CD14-positive monocyte (primary cell): ENCODE results near the gene TRAPPC12. TPM values are rescaled to one million over a fixed set of nuclear protein-coding genes. Genes with fewer than 3 reads are reported as not detected.

Source experiments
- DNase-seq, 3 donors: peaks; one replicate each; pipeline ENCODE4 v3.0.0-alpha.2; 2011 to 2022
- H2AFZ ChIP-seq: 2 replicates; pipeline ENCODE4 v1.6.0; 2012; ENCODE audit warnings: mild to moderate bottlenecking, low read depth, low read length, inconsistent platforms; ENCODE audit not compliant: insufficient read depth, poor library complexity, severe bottlenecking
- H3K27ac ChIP-seq, 2 donors: 1 replicate in 1 of 2; 2 replicates in 1 of 2; pipeline ENCODE4 v1.5.1; 2012 to 2013; ENCODE audit warnings: low read length in 2 of 2, control low read depth in 1 of 2, inconsistent platforms in 1 of 2, low read depth in 1 of 2, mild to moderate bottlenecking in 1 of 2
- H3K27me3 ChIP-seq, 2 donors: one replicate each; pipeline versions ENCODE4 v1.6.0 to v1.6.1; 2011 to 2013; ENCODE audit warnings: low read length in 2 of 2; ENCODE audit not compliant: control insufficient read depth in 2 of 2, insufficient read depth in 2 of 2
- H3K36me3 ChIP-seq, 2 donors: replicated peaks in 1 of 2; 1 replicate in 1 of 2; 2 replicates in 1 of 2; pipeline versions ENCODE4 v1.5.1 to v1.6.1; 2012 to 2013; ENCODE audit warnings: low read length in 2 of 2, control low read depth in 1 of 2, inconsistent platforms in 1 of 2, mild to moderate bottlenecking in 1 of 2; ENCODE audit not compliant: insufficient read depth in 2 of 2, control insufficient read depth in 1 of 2
- H3K4me1 ChIP-seq, 2 donors: 1 replicate in 1 of 2; 2 replicates in 1 of 2; pipeline versions ENCODE4 v1.5.1 to v1.6.1; 2012 to 2013; ENCODE audit warnings: low read length in 2 of 2, control low read depth in 1 of 2, inconsistent platforms in 1 of 2, mild to moderate bottlenecking in 1 of 2, moderate library complexity in 1 of 2; ENCODE audit not compliant: insufficient read depth in 2 of 2, control insufficient read depth in 1 of 2
- H3K4me2 ChIP-seq: replicated peaks from 2 replicates; pipeline ENCODE3; 2012; ENCODE audit warnings: low read length, moderate library complexity, mild to moderate bottlenecking; ENCODE audit not compliant: poor library complexity, severe bottlenecking; ENCODE audit errors: extremely low read depth
- H3K4me3 ChIP-seq, 3 experiments: fragments of 200-600 bp in 1 of 3; sonication (generic) in 1 of 3; replicated peaks in 1 of 3; 1 replicate in 2 of 3; 2 replicates in 1 of 3; pipeline ENCODE4 v1.5.1; 2011 to 2013; ENCODE audit warnings: low read length in 3 of 3, mild to moderate bottlenecking in 3 of 3, control low read depth in 2 of 3, low read depth in 2 of 3, inconsistent platforms in 1 of 3, moderate library complexity in 1 of 3
- H3K79me2 ChIP-seq: 2 replicates; pipeline ENCODE4 v1.6.0; 2012; ENCODE audit warnings: mild to moderate bottlenecking, control low read depth, inconsistent platforms, low read length, moderate library complexity; ENCODE audit not compliant: insufficient read depth
- H3K9ac ChIP-seq: 2 replicates; pipeline ENCODE4 v1.6.0; 2017; ENCODE audit warnings: low read length, mild to moderate bottlenecking; ENCODE audit not compliant: insufficient read depth, poor library complexity, severe bottlenecking
- H3K9me3 ChIP-seq, 2 donors: replicated peaks in 1 of 2; 1 replicate in 1 of 2; 2 replicates in 1 of 2; pipeline versions ENCODE4 v1.5.1 to v1.6.1; 2012 to 2013; ENCODE audit warnings: low read length in 2 of 2, control low read depth in 1 of 2; ENCODE audit not compliant: control insufficient read depth in 1 of 2, insufficient read depth in 1 of 2
- H4K20me1 ChIP-seq: 2 replicates; pipeline ENCODE4 v1.6.0; 2012; ENCODE audit warnings: mild to moderate bottlenecking, low read length, control low read depth, moderate library complexity; ENCODE audit not compliant: insufficient read depth
- H3K27ac Mint-ChIP-seq, 7 donors: one replicate each; pipeline ENCODE4 v1.8.0; 2020; ENCODE audit warnings: mild to moderate bottlenecking in 7 of 7, mixed read lengths in 7 of 7, moderate library complexity in 6 of 7, inconsistent platforms in 2 of 7
- H3K27me3 Mint-ChIP-seq, 3 donors: one replicate each; pipeline ENCODE4 v1.8.0; 2021 to 2022; ENCODE audit warnings: low read depth in 3 of 3, mild to moderate bottlenecking in 3 of 3, mixed read lengths in 3 of 3, moderate library complexity in 3 of 3, inconsistent platforms in 1 of 3
- H3K36me3 Mint-ChIP-seq, 2 donors: one replicate each; pipeline ENCODE4 v1.8.0; 2020; ENCODE audit warnings: mixed read lengths in 2 of 2, inconsistent platforms in 1 of 2, mild to moderate bottlenecking in 1 of 2
- H3K4me1 Mint-ChIP-seq: one replicate; pipeline ENCODE4 v1.8.0; 2020; ENCODE audit warnings: mild to moderate bottlenecking, mixed read lengths
- H3K4me3 Mint-ChIP-seq, 2 donors: one replicate each; pipeline ENCODE4 v1.8.0; 2020; ENCODE audit warnings: mild to moderate bottlenecking in 2 of 2, mixed read lengths in 2 of 2, moderate library complexity in 1 of 2
- H3K9me3 Mint-ChIP-seq, 7 donors: one replicate each; pipeline ENCODE4 v1.8.0; 2020 to 2022; ENCODE audit warnings: mixed read lengths in 7 of 7, mild to moderate bottlenecking in 6 of 7, moderate library complexity in 6 of 7, inconsistent platforms in 2 of 7
- WGBS: methylation state at CpG from one replicate; pipeline ENCODE4 v1.1.5; 2013; ENCODE audit warnings: missing lambda C conversion rate; ENCODE audit not compliant: insufficient coverage; 5-methylcytosine and 5-hydroxymethylcytosine counted together
- intact Hi-C, 2 donors: fragments of 100-400 bp; cut with micrococcal nuclease; formaldehyde crosslinking; loops; one replicate each; pipeline versions ENCODE4 v1.15.0 to v1.15.1; 2023
- polyA plus RNA-seq, 3 donors: library from polyadenylated mRNA; depleted of rRNA in 1 of 3; unstranded in 2 of 3; stranded (reverse) in 1 of 3; fragments of 300-500 nt in 2 of 3; fragments of >200 nt in 1 of 3; fragmentation: Illumina TruSeq in 2 of 3; gene quantifications; 1 replicate in 2 of 3; 2 replicates in 1 of 3; pipeline ENCODE4 v1.2.3, GENCODE V29; 2012 to 2021
- TF ChIP-seq, protein P1 (sequence below): fragments of 200-600 bp; IDR thresholded peaks from one replicate; pipeline ENCODE4 v1.8.0; 2022; ENCODE audit warnings: antibody characterized with exemption, mild to moderate bottlenecking

The TRAPPC12 gene
- polyA plus RNA-seq, 3 donors = 26.6 to 72.1 (median 44.7) TPM

DNA sequence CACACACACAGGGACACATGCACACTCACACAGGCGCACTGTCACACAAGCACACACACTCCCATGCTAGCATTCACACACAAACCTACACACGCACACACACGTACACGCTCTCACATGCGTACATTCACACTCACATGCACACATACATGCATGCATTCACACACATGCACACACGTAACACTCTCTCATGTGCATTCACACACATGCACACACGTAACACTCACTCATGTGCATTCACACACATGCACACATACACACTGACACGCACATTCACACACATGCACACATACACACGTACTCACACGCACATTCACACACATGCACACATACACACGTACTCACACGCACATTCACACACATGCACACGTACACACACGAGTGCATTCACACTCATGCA is 123.6 kb downstream of the TRAPPC12 start:
- Histone ChIP-seq H3K27ac (no peak overlapping the region), H3K27me3 (no peaks in the 10 kb centered on the region), H2AFZ (no peak overlapping the region), H4K20me1 (peaks cover 4% of the 10 kb centered on the region), H3K4me2 (no peak overlapping the region), H3K9ac (no peak overlapping the region), H3K4me1 (no peaks in the 10 kb centered on the region), H3K4me3 (no peak overlapping the region), H3K9me3 (no peaks in the 10 kb centered on the region), H3K79me2 (peaks cover 6% of the 10 kb centered on the region), H3K36me3 (peaks cover 53 to 96% of the 10 kb centered on the region in 2 donors)
- peaks cover 82 to 97% of the 10 kb centered on the region in 2 donors for H3K36me3 Mint-ChIP-seq
- peaks cover 0 to 2% (median 0%) of the 10 kb centered on the region in 3 donors for H3K27me3 Mint-ChIP-seq
- TF ChIP-seq, protein P1, sequence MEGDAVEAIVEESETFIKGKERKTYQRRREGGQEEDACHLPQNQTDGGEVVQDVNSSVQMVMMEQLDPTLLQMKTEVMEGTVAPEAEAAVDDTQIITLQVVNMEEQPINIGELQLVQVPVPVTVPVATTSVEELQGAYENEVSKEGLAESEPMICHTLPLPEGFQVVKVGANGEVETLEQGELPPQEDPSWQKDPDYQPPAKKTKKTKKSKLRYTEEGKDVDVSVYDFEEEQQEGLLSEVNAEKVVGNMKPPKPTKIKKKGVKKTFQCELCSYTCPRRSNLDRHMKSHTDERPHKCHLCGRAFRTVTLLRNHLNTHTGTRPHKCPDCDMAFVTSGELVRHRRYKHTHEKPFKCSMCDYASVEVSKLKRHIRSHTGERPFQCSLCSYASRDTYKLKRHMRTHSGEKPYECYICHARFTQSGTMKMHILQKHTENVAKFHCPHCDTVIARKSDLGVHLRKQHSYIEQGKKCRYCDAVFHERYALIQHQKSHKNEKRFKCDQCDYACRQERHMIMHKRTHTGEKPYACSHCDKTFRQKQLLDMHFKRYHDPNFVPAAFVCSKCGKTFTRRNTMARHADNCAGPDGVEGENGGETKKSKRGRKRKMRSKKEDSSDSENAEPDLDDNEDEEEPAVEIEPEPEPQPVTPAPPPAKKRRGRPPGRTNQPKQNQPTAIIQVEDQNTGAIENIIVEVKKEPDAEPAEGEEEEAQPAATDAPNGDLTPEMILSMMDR = no peak
- peak overlapping the region in 1 of 7 donors; percentile 55 for H3K27ac Mint-ChIP-seq
- peaks cover 0 to 2% (median 0%) of the 10 kb centered on the region in 7 donors for H3K9me3 Mint-ChIP-seq
- H3K4me1 Mint-ChIP-seq = no peaks in the 10 kb centered on the region
- DNase-seq = no peak
- no peak overlapping the region for H3K4me3 Mint-ChIP-seq
- intact Hi-C loops = no loop called here
- 91% methylated on average over 14 of the region's 14 CpGs for WGBS

DNA sequence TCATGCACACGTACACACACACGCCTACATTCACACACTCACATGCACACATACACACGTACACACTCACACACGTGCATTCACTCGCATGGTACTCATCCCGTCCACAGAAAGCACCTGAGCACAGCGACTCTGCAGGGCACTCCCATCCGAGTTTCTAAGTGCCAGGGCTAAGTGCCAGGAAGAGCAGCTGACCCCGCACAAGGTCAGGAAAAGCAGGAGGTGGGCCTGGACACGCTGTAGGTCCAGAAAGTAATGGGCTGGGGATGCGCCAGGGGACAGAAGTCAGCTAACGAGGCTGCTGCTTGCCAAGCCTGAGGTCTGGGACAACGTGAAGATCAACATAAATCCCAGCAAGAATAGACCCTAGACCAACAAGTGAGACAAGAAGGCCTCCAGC is 124.0 kb downstream of the TRAPPC12 start:
- H3K36me3 ChIP-seq = peaks cover 48 to 94% of the 10 kb centered on the region in 2 donors
- peaks cover 4% of the 10 kb centered on the region for H4K20me1 ChIP-seq
- H3K79me2 ChIP-seq = peaks cover 6% of the 10 kb centered on the region
- no peak overlapping the region for H3K4me2 ChIP-seq
- no peak overlapping the region for H3K4me3 Mint-ChIP-seq
- H3K9me3 ChIP-seq = no peaks in the 10 kb centered on the region
- H3K27ac Mint-ChIP-seq = peak overlapping the region in 1 of 7 donors; percentile 55
- peaks cover 1% of the 10 kb centered on the region for H3K4me1 Mint-ChIP-seq
- no peak overlapping the region for H3K9ac ChIP-seq
- H3K27ac ChIP-seq = no peak overlapping the region
- 92% methylated on average over 10 of the region's 13 CpGs for WGBS
- H3K4me1 ChIP-seq = no peaks in the 10 kb centered on the region
- DNase-seq = no peak
- H3K4me3 ChIP-seq = no peak overlapping the region
- peaks cover 0 to 2% (median 0%) of the 10 kb centered on the region in 3 donors for H3K27me3 Mint-ChIP-seq
- intact Hi-C loops = no loop called here
- H3K36me3 Mint-ChIP-seq = peaks cover 80 to 97% of the 10 kb centered on the region in 2 donors
- TF ChIP-seq, protein P1 = no peak
- H3K9me3 Mint-ChIP-seq = peaks cover 0 to 5% (median under 1%) of the 10 kb centered on the region in 7 donors
- no peak overlapping the region for H2AFZ ChIP-seq
- no peaks in the 10 kb centered on the region for H3K27me3 ChIP-seq
